Stimulated activated CD8-positive, alpha-beta memory T cell treated with anti-CD3 and anti-CD28 coated beads, Interleukin-15, amount 100 ng/mL, for 24 hours (primary cell): ENCODE data around the gene SERAC1.

Source experiments
- DNase-seq: peaks from one replicate; pipeline ENCODE4 v3.0.0-alpha.2; 2020; ENCODE audit warnings: low read depth

The SERAC1 gene

DNA sequence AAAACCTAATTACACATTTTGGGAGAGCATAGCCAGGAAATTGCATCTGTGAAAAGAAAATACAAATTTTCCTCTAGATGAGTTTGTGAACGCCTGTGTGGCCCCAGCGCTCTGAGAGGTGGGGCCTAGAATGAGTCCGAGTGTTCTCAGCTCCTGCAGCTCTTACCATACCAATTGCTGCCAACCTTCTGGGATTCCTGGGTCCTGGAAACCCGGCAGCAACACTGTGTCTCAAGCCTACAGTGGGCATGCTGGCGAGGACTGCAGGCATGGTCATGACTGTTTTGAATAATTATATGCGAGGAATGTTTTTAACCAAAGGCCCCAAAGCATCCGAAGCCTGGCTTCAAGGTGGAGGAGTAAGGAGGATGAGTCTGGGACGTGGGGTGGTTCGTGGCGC, 90.4 kb downstream of the SERAC1 start:
- no peak for DNase-seq

DNA sequence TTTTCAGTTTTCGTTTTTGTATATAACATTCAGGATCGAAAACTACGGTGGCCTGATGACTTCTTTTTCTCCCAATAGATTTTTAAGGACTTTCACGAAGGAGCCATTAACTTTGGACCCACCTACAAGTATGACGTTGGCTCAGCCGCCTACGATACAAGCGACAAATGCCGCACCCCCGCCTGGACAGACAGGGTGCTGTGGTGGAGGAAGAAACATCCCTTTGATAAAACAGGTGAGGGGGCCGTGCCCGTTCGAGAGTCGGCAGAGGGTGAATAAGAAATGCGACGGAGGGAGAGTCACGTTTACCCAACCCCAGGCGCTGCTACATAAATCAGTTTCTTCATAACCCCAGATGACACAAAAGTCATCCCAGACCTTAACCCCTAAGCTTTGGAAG, 91.5 kb downstream of the SERAC1 start:
- DNase-seq: no peak

- no peak for DNase-seq
Measured at GRCh38 chr6:158073776-158074175, 94.3 kb downstream of the SERAC1 start.

GRCh38 chr6:158072083-158072721, 95.9 kb downstream of the SERAC1 start:
- DNase-seq: peak; percentile 52

- no peak for DNase-seq
Measured at GRCh38 chr6:158071121-158072082, 96.7 kb downstream of the SERAC1 start.

- DNase-seq: no peak
Measured at GRCh38 chr6:158070513-158070912, 97.5 kb downstream of the SERAC1 start.

DNA sequence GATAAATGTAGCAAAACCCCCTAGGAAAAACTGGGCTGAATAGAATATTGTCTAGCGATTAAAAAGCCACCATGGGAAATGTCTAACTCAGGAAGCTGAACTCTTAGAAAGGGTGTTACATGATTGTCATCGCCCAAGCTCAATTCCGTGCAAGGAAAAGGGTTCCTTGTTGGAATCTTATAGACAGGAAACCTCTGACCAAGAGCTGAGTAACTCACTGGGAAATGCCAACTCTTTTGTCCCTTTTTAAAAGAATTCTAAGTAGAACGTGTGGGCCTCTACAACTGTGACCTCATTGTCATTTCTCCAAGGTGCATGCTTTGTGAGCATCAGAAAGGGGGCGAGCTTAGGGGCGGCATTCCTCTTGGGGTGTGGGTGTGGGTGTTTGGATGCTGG, 98.3 kb downstream of the SERAC1 start:
- no peak for DNase-seq

- no peak for DNase-seq
Measured at GRCh38 chr6:158068893-158069799, 98.9 kb downstream of the SERAC1 start.

GRCh38 chr6:158068156-158068892, 99.7 kb downstream of the SERAC1 start:
- DNase-seq: no peak

- DNase-seq: no peak
Measured at GRCh38 chr6:158067436-158068015, 100.5 kb downstream of the SERAC1 start.

DNA sequence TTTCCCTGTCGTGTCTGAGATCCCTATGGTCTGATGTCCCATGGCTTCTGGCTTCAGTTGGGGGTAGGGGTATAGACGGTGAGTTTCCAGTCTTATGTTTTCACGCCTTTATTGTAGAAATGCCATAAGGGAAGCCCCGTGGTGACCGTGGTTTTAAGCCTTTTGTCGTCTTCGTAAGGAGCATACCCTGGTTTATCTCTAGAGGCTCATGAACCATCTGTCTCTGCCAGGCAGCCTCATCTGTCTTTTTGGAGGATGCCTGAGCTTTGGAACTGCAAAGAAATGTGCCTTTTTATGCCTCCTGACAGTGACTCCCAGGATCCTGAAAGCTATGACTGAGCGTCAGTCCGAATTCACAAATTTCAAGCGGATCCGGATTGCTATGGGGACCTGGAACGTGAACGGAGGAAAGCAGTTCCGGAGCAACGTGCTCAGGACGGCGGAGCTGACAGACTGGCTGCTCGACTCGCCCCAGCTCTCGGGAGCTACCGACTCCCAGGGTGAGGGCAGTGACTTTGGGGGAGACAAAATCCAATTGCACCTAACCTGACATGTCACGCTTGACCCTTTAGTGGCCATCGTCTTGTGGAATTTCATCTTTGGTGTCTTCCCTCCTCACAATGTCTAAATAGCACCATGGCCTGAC, 101.8 kb downstream of the SERAC1 start:
- no peak for DNase-seq

DNA sequence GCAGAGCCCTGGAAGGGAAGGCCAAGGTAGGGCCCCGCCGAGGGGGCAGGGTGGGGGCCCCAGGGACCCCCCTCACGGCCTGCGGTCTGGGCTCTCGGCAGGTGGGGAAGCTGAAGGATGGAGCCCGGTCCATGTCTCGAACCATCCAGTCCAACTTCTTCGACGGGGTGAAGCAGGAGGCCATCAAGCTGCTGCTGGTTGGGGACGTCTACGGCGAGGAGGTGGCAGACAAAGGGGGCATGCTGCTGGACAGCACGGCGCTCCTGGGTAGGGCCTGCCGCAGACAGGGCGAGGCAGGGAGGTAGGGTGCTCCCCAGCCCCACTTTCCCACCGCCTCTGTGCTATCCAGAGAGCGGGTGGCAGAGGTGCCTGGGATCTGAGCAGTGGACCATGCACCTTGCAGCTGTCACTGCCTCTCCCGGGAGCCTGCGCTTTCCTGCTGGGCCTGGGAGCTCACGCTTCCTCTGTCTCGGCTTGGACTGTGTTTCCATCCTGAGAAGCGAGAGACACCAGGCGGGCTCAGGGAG, 103.3 kb downstream of the SERAC1 start:
- no peak for DNase-seq

- DNase-seq: no peak
Measured at GRCh38 chr6:158063736-158064135, 104.3 kb downstream of the SERAC1 start.

DNA sequence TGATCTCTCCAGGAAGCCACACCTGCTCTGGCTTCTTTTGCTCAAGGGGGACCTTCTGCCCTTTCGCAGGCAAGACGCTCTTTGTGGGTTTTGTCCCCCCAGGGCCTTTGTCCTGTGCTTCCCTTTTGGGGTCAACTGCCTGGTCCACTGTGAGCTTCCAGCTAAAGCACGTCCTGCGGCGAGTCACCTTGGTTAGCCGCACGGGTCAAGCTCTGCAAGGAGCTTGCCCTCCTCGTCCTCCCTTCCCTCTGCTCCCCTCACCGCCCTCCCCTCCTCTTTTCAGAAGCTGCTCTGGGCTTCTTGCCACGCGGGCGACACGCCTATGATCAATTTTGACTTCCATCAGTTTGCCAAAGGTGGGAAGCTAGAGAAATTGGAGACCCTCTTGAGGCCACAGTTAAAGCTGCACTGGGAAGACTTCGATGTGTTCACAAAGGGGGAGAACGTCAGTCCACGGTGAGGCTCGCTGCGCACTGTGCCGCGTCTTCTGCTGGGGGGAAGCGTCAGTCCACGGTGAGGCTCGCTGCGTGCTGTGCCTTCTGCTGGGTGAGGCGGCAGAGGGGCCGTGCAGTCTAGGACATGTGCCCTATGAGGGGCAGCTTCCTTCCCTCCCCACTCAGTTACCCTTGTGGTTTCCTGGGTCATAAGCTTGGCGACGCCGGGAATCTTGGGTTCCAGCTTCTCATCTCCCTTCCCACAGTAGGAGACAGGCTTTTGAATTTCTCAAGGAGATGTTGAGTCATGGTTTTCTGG, 106.2 kb downstream of the SERAC1 start:
- DNase-seq: no peak

GRCh38 chr6:158061361-158061708, 106.7 kb downstream of the SERAC1 start:
- no peak for DNase-seq

DNA sequence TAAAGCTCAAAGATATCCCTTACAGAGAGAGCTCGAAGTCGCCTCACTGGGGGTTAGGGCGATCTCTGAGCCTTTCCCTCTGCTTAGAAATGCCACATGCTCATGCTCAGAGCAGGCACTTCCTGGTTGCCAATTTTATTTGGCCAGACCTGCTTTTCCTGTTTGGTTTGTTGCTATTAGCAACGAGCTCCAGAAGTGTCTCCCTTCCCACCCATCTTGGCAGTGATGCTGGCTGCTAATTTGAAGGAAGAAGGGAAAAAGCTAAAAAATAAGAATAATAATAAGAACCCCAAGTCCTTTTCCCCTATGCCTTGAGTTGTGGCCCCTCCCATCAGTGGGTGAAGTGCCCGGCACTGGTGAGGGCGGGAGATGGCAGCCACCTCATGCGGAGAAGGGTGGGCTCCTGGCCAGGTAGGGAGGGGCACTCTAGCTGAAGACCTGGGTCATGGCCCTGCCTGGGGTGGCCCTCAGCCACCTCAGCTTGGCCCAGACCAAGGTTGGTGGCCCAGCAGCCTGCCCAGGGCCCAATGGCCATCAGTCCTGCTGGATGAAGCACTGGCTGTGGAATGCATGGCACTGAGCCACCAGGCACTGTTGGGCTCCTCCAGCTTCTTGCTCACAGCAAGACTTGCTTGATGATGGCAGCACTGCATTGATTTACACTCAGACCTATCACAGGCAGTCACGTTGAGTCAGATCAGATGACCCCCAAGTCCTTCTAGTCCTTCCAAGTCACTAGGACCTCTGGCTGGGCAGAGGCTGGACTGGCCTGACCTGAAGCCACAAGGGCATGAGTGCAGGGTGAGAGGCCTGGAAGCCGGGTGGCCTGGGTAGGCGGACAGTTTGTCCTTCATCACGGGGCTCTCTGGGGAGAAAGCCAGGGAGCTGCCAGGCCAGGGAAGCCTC, 107.4 kb downstream of the SERAC1 start:
- DNase-seq: no peak
